AML-193 (cell line): Measurements from ENCODE around the gene AP2A1.

Source experiments
- DNase-seq, 2 experiments: peaks; one replicate each; lab custom pipeline; 2025; lab: John Stamatoyannopoulos, UW

The AP2A1 gene

GRCh38 chr19:49838885-49839588, 72.2 kb downstream of the AP2A1 start:
- DNase-seq: no peak

GRCh38 chr19:49839713-49840112, 72.9 kb downstream of the AP2A1 start:
- DNase-seq: no peak

- no peak for DNase-seq
These were observed 73.5 kb downstream of the AP2A1 start for GRCh38 chr19:49840321-49840720.

DNA sequence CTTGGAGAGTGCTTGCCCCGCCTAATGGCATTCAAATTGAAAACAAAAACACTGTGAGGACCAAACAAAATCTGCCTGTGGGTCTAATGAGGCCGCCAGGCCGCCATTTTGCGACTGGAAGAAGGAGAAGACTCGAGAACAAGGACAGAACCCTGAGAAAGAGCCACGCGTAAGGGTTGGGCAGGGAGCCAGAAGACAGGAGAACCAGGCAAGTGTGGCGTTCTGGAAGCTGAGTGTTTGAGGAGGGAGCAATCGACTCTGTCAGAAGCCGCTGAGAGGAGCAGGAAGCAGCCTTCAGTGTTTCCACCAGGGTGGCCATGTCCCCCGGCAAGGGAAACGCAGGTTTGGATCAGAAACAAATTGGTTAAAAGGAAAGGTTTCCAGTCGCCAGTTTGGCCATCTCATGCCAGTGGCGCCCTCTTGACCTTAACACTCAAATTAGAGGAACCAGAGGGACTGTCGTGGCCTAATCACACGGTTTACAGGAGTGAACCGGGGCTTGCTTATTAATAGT, 74.0 kb downstream of the AP2A1 start:
- no peak for DNase-seq

DNA sequence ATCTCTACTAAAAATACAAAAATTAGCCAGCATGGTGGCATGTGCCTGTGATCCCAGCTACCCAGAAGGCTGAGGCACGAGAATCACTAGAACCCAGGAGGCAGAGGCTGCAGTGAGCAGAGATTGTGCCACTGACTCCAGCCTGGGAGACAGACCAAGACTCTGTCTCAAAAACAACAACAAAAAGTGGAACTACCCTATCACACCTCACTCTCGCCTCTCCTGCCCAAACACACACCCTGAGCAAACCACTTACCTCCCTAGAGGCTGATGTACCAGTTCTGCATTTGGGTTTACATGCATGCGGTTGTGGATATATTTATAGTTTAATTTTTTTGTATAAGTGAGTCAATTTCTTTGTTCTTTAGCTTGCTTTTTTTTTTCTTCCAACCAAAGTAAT, 76.5 kb downstream of the AP2A1 start:
- no peak for DNase-seq

- DNase-seq: no peak
These were observed 77.6 kb downstream of the AP2A1 start for GRCh38 chr19:49844138-49845095.

GRCh38 chr19:49845414-49845813, 78.6 kb downstream of the AP2A1 start:
- no peak for DNase-seq

DNA sequence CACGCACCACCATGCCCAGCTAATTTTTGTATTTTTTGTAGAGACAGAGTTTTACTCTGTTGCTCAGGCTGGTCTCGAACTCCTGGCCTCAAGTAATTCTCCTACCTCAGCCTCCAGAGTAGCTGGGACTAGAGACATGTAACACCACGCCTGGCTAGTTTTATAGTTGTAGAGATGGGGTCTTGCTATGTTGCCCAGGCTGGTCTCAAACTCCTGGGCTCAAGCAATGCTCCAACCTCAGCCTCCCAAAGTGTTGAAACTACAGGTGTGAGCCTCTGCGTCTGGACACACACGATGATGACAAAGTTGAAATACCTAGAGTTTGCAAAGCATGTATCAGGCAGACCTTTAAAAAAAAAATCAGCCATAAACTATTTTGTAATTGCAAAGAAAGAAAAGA, 79.6 kb downstream of the AP2A1 start:
- no peak for DNase-seq

- DNase-seq: peak; percentile 42 to 71
These were observed 81.2 kb downstream of the AP2A1 start for GRCh38 chr19:49847731-49848696.

- DNase-seq: no peak
These were observed 82.1 kb downstream of the AP2A1 start for GRCh38 chr19:49848938-49849337.

- no peak for DNase-seq
These were observed 82.8 kb downstream of the AP2A1 start for GRCh38 chr19:49849433-49850220.

DNA sequence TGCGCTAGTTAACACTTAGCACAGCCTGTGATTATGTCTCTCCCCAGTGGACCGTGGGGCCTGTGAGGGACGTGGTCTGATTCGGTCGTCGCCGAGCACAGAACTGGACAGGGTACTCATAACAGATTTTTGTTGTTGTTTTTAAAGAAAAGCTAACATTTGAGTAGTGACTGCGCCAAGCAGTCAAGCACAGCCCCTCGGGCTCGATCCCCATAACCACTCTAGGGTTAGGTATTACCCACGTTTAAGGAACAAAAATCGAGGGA, 83.4 kb downstream of the AP2A1 start:
- DNase-seq: no peak

DNA sequence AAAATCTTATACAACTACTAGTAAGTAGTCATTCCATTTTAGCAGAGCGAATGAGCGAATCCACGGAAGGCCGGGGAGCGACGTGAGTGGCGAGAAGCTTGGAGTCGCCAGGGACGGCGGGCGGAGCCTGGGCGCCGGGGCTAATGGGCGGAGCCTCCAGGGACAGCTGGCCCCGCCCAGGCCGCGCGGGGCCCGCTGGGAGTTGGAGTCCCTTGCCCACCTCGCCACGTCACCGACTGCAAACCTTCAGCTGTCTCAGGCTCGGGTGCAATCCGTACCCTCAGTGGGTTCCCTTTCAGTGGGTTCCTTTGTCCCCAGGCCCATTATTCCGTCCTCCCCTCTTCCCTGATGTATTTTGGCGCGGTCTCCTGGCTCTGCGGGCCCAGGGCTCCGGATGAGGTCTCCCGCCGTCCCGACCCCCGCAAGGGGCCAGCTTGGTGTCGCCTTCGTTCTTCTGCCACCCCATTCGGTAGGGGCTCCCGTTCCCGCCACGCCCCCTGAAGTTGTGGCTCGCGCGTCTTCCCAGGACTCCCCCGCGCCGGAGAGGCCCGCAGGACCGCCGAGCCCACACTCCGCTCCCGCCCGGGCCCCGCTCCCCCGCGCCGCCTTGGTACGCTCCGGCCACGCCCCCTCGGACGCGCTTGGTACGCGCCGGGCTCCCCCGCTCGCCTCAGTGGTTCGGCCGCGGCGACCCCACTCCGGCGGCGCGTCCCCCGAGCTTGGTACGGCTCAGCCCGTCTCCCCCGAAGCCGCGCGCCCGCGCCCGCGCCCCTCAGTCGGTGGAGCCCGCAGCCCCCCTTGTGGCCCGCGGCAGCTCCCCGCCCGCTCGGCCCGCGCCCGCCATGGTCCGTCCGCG, 83.9 kb downstream of the AP2A1 start, which contains the start of gene PTOV1:
Gene PTOV1, plus strand, starts transcription at position 673 of the 856 bp plus-strand sequence.
- DNase-seq: peak; percentile 76 to 78

GRCh38 chr19:49851456-49852259, 84.9 kb downstream of the AP2A1 start:
- no peak for DNase-seq

GRCh38 chr19:49852631-49853126, 85.9 kb downstream of the AP2A1 start:
- no peak for DNase-seq

- no peak for DNase-seq
These were observed 87.1 kb downstream of the AP2A1 start for GRCh38 chr19:49853852-49854377.

DNA sequence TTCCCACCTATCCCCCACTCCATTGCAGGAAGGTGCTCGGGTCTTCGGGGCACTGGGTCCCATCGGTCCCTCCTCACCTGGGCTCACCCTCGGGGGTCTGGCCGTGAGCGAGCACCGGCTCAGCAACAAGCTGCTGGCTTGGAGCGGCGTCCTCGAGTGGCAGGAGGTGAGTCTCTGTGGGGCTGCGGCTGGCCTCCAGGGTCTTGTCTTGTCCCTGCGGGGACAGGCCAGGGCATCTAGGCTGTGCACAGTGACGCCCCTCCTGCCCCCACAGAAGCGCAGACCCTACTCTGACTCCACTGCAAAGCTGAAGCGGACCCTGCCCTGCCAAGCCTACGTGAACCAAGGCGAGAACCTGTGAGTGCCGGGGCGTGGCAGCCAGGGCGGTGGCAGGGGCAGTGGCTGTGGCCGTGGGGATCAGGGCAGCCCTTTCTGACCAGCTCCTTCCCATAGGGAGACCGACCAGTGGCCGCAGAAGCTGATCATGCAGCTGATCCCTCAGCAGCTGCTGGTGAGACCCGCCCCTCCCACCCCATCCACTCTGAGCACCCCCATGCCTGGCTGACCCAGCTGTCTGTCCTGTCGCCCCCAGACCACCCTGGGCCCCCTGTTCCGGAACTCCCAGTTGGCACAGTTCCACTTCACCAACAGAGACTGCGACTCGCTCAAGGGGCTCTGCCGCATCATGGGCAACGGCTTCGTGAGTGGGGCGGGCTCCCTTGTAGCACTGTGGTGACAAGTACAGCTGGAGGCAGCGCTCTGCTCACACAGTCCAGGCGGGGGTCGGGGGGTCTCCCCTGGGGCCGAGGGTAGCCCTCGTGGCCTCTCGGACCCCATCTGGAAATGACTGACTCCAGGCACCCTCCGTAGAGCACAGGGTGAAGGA, 87.8 kb downstream of the AP2A1 start:
- no peak for DNase-seq

DNA sequence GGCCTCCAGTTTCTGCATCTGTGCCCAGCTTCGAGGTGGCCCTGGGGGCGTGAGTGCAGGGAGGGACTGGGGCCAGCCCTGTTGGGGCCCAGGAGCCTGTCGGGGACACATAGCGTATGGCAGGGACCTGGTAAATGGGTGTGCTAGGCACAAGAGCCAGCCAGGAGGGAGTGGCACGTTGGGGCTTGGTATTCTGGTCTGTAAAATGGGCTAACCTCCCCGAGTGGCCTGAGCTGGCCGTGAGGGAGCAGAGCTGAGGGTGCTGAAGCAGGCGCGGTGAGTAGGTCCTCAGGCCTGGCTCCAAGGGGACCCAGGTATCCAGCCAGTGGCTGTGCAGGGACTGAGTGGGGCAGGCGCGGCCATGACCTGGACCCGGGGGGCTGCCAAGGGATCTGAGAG, 88.5 kb downstream of the AP2A1 start:
- DNase-seq: no peak
